GM12874 (cell line): ENCODE measurements around the gene PEPD.

Source experiments
- CTCF ChIP-seq: IDR thresholded peaks from 2 replicates; pipeline ENCODE4 v1.5.1; 2011; ENCODE audit warnings: low read depth, mild to moderate bottlenecking, control low read depth, low read length, moderate library complexity; ENCODE audit not compliant: insufficient read depth

The PEPD gene

GRCh38 chr19:33388231-33388724 lies 133.3 kb downstream of the PEPD start:
- no peak for TF ChIP-seq CTCF

GRCh38 chr19:33387351-33388230 lies 134.0 kb downstream of the PEPD start:
- no peak for TF ChIP-seq CTCF

GRCh38 chr19:33386361-33386858 lies 135.2 kb downstream of the PEPD start:
- no peak for TF ChIP-seq CTCF

GRCh38 chr19:33385956-33386355 lies 135.6 kb downstream of the PEPD start:
- TF ChIP-seq CTCF = no peak

- TF ChIP-seq CTCF = no peak
These were observed 136.6 kb downstream of the PEPD start for GRCh38 chr19:33384983-33385382.

GRCh38 chr19:33383720-33384292 lies 137.8 kb downstream of the PEPD start:
- no peak for TF ChIP-seq CTCF

GRCh38 chr19:33382982-33383381 lies 138.6 kb downstream of the PEPD start:
- no peak for TF ChIP-seq CTCF
